CD4-positive, alpha-beta T cell treated with Interleukin-15 for 4 hours (primary cell): ENCODE measurements around the gene ADK.
"Not testable (repeated sequence)": the region's sequence is repeated elsewhere in the genome, so short reads cannot be mapped to it uniquely, and the experiment has no call there.

Source experiments
- DNase-seq: peaks from one replicate; pipeline ENCODE4 v3.0.0-alpha.2; 2020; ENCODE audit warnings: low spot score

ADK gene

GRCh38 chr10:74145133-74145532 is 5.9 kb upstream of the ADK start:
- no peak for DNase-seq

GRCh38 chr10:74146980-74147379 is 4.0 kb upstream of the ADK start:
- not testable (repeated sequence) for DNase-seq

- DNase-seq, result no peak
These were observed 624 bp upstream of the ADK start, which contains the start of gene AP3M1 for GRCh38 chr10:74150204-74150989. Gene AP3M1 (minus strand): TSS chr10:74150828. CDS start chr10:74138379, 12,449 bp downstream.

- DNase-seq, result no peak
These were observed 1.1 kb downstream of the ADK start for GRCh38 chr10:74151879-74152722.

- DNase-seq, result no peak
These were observed 2.1 kb downstream of the ADK start for GRCh38 chr10:74153123-74153522.

GRCh38 chr10:74153676-74154075 is 2.7 kb downstream of the ADK start:
- no peak for DNase-seq

GRCh38 chr10:74156919-74157289 is 5.9 kb downstream of the ADK start:
- DNase-seq, result no peak

- DNase-seq, result no peak
These were observed 9.0 kb downstream of the ADK start for GRCh38 chr10:74160013-74160412.

- DNase-seq, result no peak
These were observed 12.5 kb downstream of the ADK start for GRCh38 chr10:74163319-74164068.

- no peak for DNase-seq
These were observed 13.9 kb downstream of the ADK start for GRCh38 chr10:74164716-74165529.

GRCh38 chr10:74165530-74165901 is 14.5 kb downstream of the ADK start:
- DNase-seq, result no peak

- no peak for DNase-seq
These were observed 16.4 kb downstream of the ADK start for GRCh38 chr10:74167443-74167842.

- no peak for DNase-seq
These were observed 20.6 kb downstream of the ADK start for GRCh38 chr10:74171625-74172024.

GRCh38 chr10:74174521-74174920 is 23.5 kb downstream of the ADK start:
- DNase-seq, result no peak

GRCh38 chr10:74175510-74176379 is 24.7 kb downstream of the ADK start:
- no peak for DNase-seq

GRCh38 chr10:74176380-74177139 is 25.5 kb downstream of the ADK start:
- DNase-seq, result peak; percentile 95

GRCh38 chr10:74177140-74177677 is 26.2 kb downstream of the ADK start:
- peak; percentile 33 for DNase-seq

- no peak for DNase-seq
These were observed 27.2 kb downstream of the ADK start for GRCh38 chr10:74178042-74178791.
